ENCODE data around the gene FOLR3. TPM values are rescaled to one million over a fixed set of nuclear protein-coding genes. Genes with fewer than 3 reads are reported as not detected.

The FOLR3 gene
- total RNA-seq, 2 experiments from 2014 or later = not detected

DNA sequence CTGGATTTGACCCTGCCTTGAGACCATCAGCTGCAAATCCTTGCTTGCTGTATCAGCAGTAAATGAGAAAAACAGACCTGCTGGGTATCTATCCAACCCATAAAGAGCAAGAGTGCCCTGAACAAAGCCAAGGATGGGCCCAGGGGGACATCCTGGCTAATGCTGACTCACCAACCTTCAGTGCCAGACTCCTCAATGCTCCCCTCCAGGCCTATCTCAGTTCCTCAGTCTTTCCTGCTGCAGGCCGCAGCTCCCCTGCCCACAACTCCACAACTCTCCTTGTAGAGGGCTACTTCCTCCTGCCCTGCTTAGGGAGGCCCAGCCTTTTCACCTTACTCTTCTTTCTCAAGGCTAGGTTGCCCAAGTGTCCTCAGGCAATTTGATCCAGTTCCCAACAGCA is 35.1 kb upstream of the FOLR3 start:
- POLR2A ChIA-PET = interaction anchor here (0.7 to 4.9 kb wide), 7 partner anchors 8 to 172 kb away, joined by 3 to 25 read pairs (median 3); partner anchors contain the start of genes ANAPC15 and XNDC1N
- intact Hi-C loops (cut with micrococcal nuclease) = no loop called here
- CTCF ChIA-PET = interaction anchor here (0.9 to 15.1 kb wide), 5 partner anchors 9 to 138 kb away, joined by 3 to 278 read pairs (median 15); no protein-coding TSS in a partner anchor
- Mint-ChIP-seq H3K36me3 (ENCODE audit: low read depth) (peaks cover 17% of the 10 kb centered on the region), H3K27me3 (no peaks in the 10 kb centered on the region), H3K27ac (peak overlapping the region; percentile 1), H3K4me3 (no peak overlapping the region), H3K9me3 (no peaks in the 10 kb centered on the region), H3K4me1 (ENCODE audit: low read depth) (peaks cover 37% of the 10 kb centered on the region)
- no peak for TF ChIP-seq CTCF (IDR thresholded peaks at IDR 0.05)
- ATAC-seq (no peak), DNase-seq (no peak)

DNA sequence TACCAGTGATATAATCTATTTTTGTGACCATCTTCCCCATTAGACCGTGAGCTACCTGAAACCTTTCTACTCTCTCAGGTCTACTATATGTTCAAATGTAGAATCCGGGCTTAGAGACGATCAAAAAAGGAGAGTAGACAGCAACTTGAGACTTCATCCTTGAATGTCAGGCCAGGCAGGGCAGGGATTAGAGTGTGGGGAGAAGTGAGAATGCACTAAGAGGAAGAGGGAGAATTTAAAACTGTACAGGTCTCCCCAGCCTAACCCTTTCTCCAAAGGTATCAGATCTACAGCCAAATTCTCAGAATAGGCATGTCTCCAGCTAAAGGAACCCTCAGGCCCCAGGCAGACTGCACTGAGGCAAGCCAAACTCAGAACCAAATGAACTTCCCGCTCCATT is 33.4 kb upstream of the FOLR3 start:
- POLR2A ChIA-PET = interaction anchor here (0.6 to 2.7 kb wide), 10 partner anchors 9 to 174 kb away, joined by 3 to 6 read pairs (median 4); partner anchors contain the start of genes ANAPC15 and XNDC1N
- ATAC-seq (no peak), DNase-seq (no peak)
- Mint-ChIP-seq H3K4me1 (ENCODE audit: low read depth) (peaks cover 37% of the 10 kb centered on the region), H3K9me3 (no peaks in the 10 kb centered on the region), H3K27ac (peak overlapping the region; percentile 96), H3K27me3 (no peaks in the 10 kb centered on the region), H3K36me3 (ENCODE audit: low read depth) (peaks cover 16% of the 10 kb centered on the region), H3K4me3 (peak overlapping the region; percentile 95)
- intact Hi-C loops (cut with micrococcal nuclease) = no loop called here
- no peak for TF ChIP-seq CTCF (IDR thresholded peaks at IDR 0.05)
- CTCF ChIA-PET = interaction anchor here (0.9 to 15.1 kb wide), 7 partner anchors 10 to 82 kb away, joined by 3 to 278 read pairs (median 4); partner anchors contain the start of gene ANAPC15

GRCh38 chr11:72102631-72102945 is 32.9 kb upstream of the FOLR3 start:
- no peak for DNase-seq
- ATAC-seq = no peak
- no peak for TF ChIP-seq CTCF (IDR thresholded peaks at IDR 0.05)
- H3K36me3 Mint-ChIP-seq (ENCODE audit: low read depth) = peaks cover 15% of the 10 kb centered on the region
- peak overlapping the region; percentile 95 for H3K4me3 Mint-ChIP-seq
- intact Hi-C loops (cut with micrococcal nuclease) = no loop called here
- peak overlapping the region; percentile 96 for H3K27ac Mint-ChIP-seq
- H3K9me3 Mint-ChIP-seq = no peaks in the 10 kb centered on the region
- peaks cover 37% of the 10 kb centered on the region for H3K4me1 Mint-ChIP-seq (ENCODE audit: low read depth)
- ChIA-PET CTCF (interaction anchor here (0.9 to 15.1 kb wide), 7 partner anchors 9 to 82 kb away, joined by 3 to 278 read pairs (median 4); partner anchors contain the start of gene ANAPC15), POLR2A (interaction anchor here (0.8 to 2.7 kb wide), 8 partner anchors 10 to 103 kb away, joined by 3 to 6 read pairs (median 4); partner anchors contain the start of gene ANAPC15)
- no peaks in the 10 kb centered on the region for H3K27me3 Mint-ChIP-seq

GRCh38 chr11:72102946-72103753 is 32.4 kb upstream of the FOLR3 start, which contains the start of gene LAMTOR1:
Gene LAMTOR1, minus strand, starts transcription at chr11:72103297. Its CDS starts 73 bp downstream, at chr11:72103224.
- peaks cover 37% of the 10 kb centered on the region for H3K4me1 Mint-ChIP-seq (ENCODE audit: low read depth)
- ATAC-seq (peak; percentile 97), DNase-seq (peak; percentile 100)
- no peaks in the 10 kb centered on the region for H3K27me3 Mint-ChIP-seq
- ChIA-PET POLR2A (interaction anchor here (0.9 to 2.7 kb wide), 6 partner anchors 10 to 24 kb away, joined by 3 to 7 read pairs (median 5); partner anchors contain the start of gene ANAPC15), CTCF (interaction anchor here (1.0 to 15.1 kb wide), 6 partner anchors 9 to 81 kb away, joined by 3 to 278 read pairs (median 10); partner anchors contain the start of gene ANAPC15)
- peak within 1 kb of the TSS; percentile 95 for H3K4me3 Mint-ChIP-seq
- H3K36me3 Mint-ChIP-seq (ENCODE audit: low read depth) = peaks cover 12% of the 10 kb centered on the region
- no peak for TF ChIP-seq CTCF (IDR thresholded peaks at IDR 0.05)
- H3K9me3 Mint-ChIP-seq = no peaks in the 10 kb centered on the region
- intact Hi-C loops (cut with micrococcal nuclease) = no loop called here
- H3K27ac Mint-ChIP-seq = peak within 1 kb of the TSS; percentile 96
